ENCODE data around the gene FGF11. TPM values are rescaled to one million over a fixed set of nuclear protein-coding genes. Genes with fewer than 3 reads are reported as not detected.
A peak's percentile ranks its signal among the peaks of the same experiment; 100 is the strongest.
"Not testable (repeated sequence)": the region's sequence is repeated elsewhere in the genome, so short reads cannot be mapped to it uniquely, and the experiment has no call there.

The FGF11 gene
- total and polyA plus RNA-seq, 11 donors = 1.6 to 9.6 (median 7.8) TPM

DNA sequence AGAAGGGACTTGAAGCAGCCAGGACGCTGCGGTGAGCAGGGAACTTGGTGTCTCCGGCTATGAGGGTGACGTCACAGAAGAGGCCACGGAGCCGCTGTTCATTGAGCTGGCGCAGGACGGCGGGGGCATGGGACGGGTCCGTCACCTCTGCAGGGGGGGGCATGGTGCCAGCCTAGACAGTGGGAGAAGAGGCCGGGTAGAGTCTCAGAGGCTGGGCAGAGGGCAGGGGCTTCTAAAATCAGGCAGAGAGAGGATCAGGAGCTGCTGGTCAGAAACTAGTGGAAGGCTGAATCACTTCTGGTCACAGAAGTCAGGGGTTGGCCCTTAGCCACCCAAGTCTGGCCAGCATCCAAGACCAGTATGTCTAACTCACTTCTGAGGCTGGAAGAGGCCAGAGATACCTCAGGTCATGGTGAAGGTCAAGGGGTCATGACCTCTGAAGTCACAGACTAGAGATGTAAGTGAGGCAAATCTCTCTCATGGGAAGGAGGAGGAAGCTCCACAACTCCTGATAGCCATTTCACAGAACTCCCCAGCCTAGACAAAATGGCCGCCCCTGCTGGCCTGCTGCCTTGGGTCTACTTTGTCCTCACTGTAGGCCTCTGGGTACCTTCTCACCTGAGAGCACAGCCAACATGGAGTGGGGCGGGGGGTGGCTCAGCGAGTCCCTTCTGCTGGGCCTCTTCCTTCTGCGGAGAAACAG lies 27.5 kb downstream of the FGF11 start:
- WGBS, 4 donors = 56 to 70% (median 61%) methylated on average over 15 to 16 of the region's 16 CpGs
- Histone ChIP-seq H3K4me1 (peaks cover 5 to 61% (median 41%) of the 10 kb centered on the region in 12 donors), H3K36me3 (peaks cover 0 to 49% (median 39%) of the 10 kb centered on the region in 9 donors), H3K27me3 (no peaks in the 10 kb centered on the region), H3K4me3 (no peak overlapping the region), H3K9me3 (no peaks in the 10 kb centered on the region), H3K27ac (peak overlapping the region; percentile 69 to 86 (median 81))
- TF ChIP-seq, protein P1, sequence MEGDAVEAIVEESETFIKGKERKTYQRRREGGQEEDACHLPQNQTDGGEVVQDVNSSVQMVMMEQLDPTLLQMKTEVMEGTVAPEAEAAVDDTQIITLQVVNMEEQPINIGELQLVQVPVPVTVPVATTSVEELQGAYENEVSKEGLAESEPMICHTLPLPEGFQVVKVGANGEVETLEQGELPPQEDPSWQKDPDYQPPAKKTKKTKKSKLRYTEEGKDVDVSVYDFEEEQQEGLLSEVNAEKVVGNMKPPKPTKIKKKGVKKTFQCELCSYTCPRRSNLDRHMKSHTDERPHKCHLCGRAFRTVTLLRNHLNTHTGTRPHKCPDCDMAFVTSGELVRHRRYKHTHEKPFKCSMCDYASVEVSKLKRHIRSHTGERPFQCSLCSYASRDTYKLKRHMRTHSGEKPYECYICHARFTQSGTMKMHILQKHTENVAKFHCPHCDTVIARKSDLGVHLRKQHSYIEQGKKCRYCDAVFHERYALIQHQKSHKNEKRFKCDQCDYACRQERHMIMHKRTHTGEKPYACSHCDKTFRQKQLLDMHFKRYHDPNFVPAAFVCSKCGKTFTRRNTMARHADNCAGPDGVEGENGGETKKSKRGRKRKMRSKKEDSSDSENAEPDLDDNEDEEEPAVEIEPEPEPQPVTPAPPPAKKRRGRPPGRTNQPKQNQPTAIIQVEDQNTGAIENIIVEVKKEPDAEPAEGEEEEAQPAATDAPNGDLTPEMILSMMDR (IDR thresholded peaks at IDR 0.05) = no peak
- TF ChIP-seq POLR2A (IDR thresholded peaks at IDR 0.05) = no peak
- ATAC-seq (peak; percentile 43 to 72 (median 56)), DNase-seq (peak; percentile 76 to 90 (median 83))
- intact Hi-C loops (cut with DNase I) = no loop called here

DNA sequence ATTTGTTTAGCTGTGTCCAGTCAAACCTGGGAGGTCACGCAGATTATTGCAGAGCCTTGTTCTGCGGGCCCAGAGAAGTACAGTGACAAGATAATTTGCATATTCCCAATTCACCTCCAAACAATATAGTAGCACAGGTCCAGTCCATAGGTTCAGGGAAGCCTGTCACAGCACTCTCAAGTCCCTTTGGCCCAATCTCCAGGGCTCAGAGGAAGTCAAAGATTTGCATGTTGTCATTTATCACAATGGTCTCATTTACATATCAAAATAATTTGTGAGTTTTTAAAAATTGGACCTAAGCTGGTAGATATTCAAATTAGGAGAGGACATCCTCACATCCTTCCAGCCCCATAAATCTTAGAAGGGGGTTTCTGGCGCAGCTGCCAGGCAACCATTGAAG lies 28.2 kb downstream of the FGF11 start:
- Histone ChIP-seq H3K27ac (peak overlapping the region; percentile 69 to 86 (median 81)), H3K27me3 (no peaks in the 10 kb centered on the region), H3K4me3 (no peak overlapping the region), H3K9me3 (no peaks in the 10 kb centered on the region), H3K4me1 (peaks cover 5 to 67% (median 43%) of the 10 kb centered on the region in 12 donors), H3K36me3 (peaks cover 0 to 45% (median 33%) of the 10 kb centered on the region in 9 donors)
- ATAC-seq (no peak), DNase-seq (no peak)
- intact Hi-C loops (cut with DNase I) = no loop called here
- WGBS, 4 donors = 82 to 95% (median 91%) methylated on average over 3 of the region's 3 CpGs
- TF ChIP-seq, protein P1 (IDR thresholded peaks at IDR 0.05) = no peak
- TF ChIP-seq POLR2A (IDR thresholded peaks at IDR 0.05) = no peak

DNA sequence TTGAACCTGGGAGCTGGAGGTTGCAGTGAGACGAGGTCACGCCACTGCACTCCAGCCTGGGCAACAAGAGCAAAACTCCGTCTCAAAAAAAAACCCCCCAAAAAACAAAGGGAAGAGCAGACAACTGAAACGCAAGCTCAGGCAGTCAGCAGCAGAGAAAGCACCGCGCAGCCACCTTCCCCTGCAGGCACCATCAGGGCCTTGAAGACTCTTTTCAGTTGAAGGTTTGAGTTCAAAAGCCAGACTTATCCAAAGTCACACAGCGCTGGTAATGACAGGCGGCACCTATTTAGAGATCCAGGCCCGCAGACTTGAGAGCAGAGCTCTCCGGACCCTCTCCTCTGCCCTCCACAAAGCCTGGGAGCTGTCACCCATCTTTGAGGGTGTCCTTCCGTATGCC lies 29.0 kb downstream of the FGF11 start:
- Histone ChIP-seq H3K4me3 (no peak overlapping the region), H3K27me3 (no peaks in the 10 kb centered on the region), H3K27ac (peak overlapping the region in 4 of 12 donors; percentile 71 to 84 (median 81)), H3K36me3 (peaks cover 0 to 37% (median 25%) of the 10 kb centered on the region in 9 donors), H3K9me3 (no peaks in the 10 kb centered on the region), H3K4me1 (peaks cover 5 to 69% (median 43%) of the 10 kb centered on the region in 12 donors)
- DNase-seq (no peak), ATAC-seq (no peak)
- no peak for TF ChIP-seq POLR2A (IDR thresholded peaks at IDR 0.05)
- TF ChIP-seq, protein P1 (IDR thresholded peaks at IDR 0.05) = no peak
- 86 to 93% (median 89%) methylated on average over 11 of the region's 11 CpGs for WGBS, 4 donors
- intact Hi-C loops (cut with DNase I) = no loop called here

DNA sequence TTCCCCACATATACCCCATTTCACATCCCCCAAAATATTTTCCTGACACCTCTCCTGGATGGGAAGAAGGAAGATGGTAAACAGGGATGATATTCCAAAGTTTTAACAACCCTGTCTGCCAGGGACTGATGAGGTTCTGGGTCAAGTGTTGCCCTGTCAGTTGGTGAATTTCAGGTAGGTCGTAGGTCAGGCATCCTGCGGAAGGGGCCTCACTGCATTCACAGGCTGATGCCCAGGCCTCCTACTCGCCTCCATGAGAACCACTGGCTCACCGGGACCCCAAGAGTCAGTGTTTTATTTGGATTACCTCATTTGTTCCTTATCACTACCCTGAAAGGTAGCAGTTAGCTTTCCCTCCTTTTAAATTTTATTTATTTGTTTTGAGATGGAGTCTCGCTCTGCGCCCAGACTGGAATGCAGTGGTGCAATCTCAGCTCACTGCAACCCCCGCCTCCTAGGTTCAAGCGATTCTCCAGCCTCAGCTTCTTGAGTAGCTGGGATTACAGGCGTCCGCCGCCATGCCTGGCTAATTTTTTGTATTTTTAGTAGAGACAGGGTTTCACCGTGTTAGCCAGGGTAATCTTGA lies 29.6 kb downstream of the FGF11 start:
- H3K36me3 ChIP-seq = peaks cover 0 to 31% (median 19%) of the 10 kb centered on the region in 9 donors
- TF ChIP-seq POLR2A (IDR thresholded peaks at IDR 0.05) = no peak
- TF ChIP-seq, protein P1 (IDR thresholded peaks at IDR 0.05) = no peak
- WGBS, 4 donors = 80 to 91% (median 83%) methylated on average over 12 of the region's 12 CpGs
- no peak for ATAC-seq
- no peak overlapping the region for H3K4me3 ChIP-seq
- H3K27ac ChIP-seq = peak overlapping the region in 1 of 12 donors; percentile 81
- H3K4me1 ChIP-seq = peaks cover 5 to 70% (median 43%) of the 10 kb centered on the region in 12 donors
- no peaks in the 10 kb centered on the region for H3K27me3 ChIP-seq
- intact Hi-C loops (cut with DNase I) = no loop called here
- no peak for DNase-seq
- no peaks in the 10 kb centered on the region for H3K9me3 ChIP-seq

DNA sequence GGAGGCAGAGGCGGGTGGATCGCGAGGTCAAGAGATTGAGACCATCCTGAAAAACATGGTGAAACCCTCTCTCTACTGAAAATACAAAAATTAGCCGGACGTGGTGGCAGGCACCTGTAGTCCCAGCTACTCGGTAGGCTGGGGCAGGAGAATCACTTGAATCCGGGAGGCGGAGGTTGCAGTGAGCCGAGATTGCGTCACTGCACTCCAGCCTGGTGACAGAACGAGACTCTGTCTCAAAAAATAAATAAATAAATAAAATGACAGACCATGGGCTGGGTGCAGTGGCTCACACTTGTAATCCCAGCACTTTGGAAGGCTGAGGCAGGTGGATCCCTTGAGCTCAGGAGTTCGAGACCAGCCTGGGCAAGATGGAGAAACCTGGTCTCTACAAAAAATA lies 30.5 kb downstream of the FGF11 start:
- WGBS, 4 donors = 91 to 94% (median 93%) methylated on average over 12 of the region's 12 CpGs
- DNase-seq; ATAC-seq; H3K4me3 ChIP-seq; H3K9me3 ChIP-seq; H3K27me3 ChIP-seq; intact Hi-C loops (cut with DNase I): not testable (repeated sequence)
- Histone ChIP-seq H3K27ac (peak overlapping the region in 1 of 12 donors; percentile 9), H3K36me3 (peaks cover 0 to 23% (median 12%) of the 10 kb centered on the region in 9 donors), H3K4me1 (peaks cover 5 to 80% (median 48%) of the 10 kb centered on the region in 12 donors)

DNA sequence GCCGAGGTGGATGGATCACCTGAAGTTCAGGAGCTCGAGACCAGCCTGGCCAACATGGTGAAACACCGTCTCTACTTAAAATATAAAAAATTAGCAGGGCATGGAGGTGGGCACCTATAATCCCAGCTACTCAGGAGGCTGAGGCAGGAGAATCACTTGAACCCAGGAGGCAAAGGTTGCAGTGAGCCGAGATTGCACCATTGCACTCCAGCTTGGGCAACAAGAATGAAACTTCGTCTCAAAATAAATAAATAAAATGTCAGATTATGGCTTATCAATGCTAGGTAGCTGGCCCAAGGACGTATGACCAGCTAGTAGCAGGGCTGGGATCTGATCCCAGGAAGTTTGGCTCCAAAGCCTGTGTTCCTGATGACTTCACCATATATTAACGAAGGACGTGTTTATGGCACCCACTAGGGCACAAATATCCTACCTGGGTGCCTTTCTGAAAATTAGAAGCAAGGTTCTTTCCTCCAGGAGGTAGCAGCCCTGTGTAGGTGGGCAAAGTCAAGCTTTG lies 31.2 kb downstream of the FGF11 start:
- DNase-seq; intact Hi-C loops (cut with DNase I); ATAC-seq; H3K27me3 ChIP-seq; H3K4me3 ChIP-seq; H3K9me3 ChIP-seq: not testable (repeated sequence)
- peaks cover 0 to 18% (median 9%) of the 10 kb centered on the region in 9 donors for H3K36me3 ChIP-seq
- 68 to 70% (median 69%) methylated on average over 8 of the region's 8 CpGs for WGBS, 4 donors
- peaks cover 5 to 86% (median 54%) of the 10 kb centered on the region in 12 donors for H3K4me1 ChIP-seq
- peak overlapping the region in 4 of 12 donors; percentile 2 to 39 (median 34) for H3K27ac ChIP-seq

Measured in heart left ventricle (tissue), 16 donors.